ENCODE results near the gene SCD. TPM values are rescaled to one million over a fixed set of nuclear protein-coding genes. Genes with fewer than 3 reads are reported as not detected.

The SCD gene
- total and polyA plus RNA-seq, 9 of the 15 experiments (the other 6 are each of a cell fraction or from before 2014, with no cell fraction given): 114 to 486 (median 188) TPM

DNA sequence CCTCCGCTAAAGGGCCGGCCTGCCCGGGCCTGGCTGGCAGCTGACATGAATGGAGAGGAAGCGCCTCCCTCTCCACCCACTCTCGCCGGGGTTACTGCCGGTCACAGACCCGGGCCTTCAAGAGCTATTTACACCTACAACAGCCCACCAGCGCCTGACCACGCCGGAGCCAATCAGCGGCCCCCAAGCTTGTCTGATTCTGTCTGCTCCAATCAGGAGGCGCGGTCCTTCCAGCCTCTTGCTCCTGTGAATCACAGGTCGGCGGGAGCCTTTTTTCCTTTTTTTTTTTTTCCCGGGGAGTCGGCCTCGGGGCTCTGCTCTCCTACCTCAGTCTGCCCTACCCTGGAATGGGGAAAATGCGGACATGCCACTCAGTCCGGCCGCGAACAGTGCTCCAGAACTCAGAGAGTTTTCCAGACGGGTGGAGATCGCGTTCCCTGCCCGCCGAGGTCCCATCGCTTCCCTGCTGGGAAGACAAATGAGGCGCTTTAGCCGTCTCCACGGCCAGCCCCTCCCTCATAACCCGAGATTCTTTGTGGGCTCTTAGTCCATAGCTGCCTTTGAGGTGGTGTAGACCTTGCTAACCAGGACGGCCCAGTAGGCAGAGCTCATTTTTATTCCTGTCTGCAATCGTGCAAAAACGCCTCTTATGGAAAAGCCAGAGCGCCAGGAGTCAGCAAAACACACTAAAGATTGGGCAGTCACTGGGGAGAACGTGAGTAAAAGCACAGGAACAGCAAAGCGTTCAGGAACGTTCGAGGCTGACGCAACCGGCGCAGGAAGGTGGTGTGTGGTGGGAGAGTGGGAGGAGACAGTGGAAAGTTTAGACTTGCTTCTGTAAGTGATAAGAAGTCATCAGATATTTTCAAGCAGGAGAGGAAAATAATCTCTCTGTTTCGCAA is 26.5 kb downstream of the SCD start (continued):
- TF ChIP-seq E2F6 (IDR thresholded peaks at IDR 0.05; ENCODE audit: borderline replicate concordance in 1 of 2, extremely low read depth in 1 of 2, insufficient read depth in 1 of 2, insufficient read length in 1 of 2, low read depth in 1 of 2, low read length in 1 of 2, poor library complexity in 1 of 2, severe bottlenecking in 1 of 2) (peak in 1 of 2 experiments; percentile 38), RNF2 (IDR thresholded peaks at IDR 0.05) (peak; percentile 81), AFF1 (IDR thresholded peaks at IDR 0.05; ENCODE audit: low read depth in 1 of 2, partially characterized antibody in 2 of 2) (peak; percentile 66 to 79), SETDB1 (IDR thresholded peaks at IDR 0.05; ENCODE audit: low read length) (no peak), CREB1 (IDR thresholded peaks at IDR 0.05) (0 out of 2 replicates have a peak, but pooled peaks have one; percentile 22), CREB1 (CRISPR knock-in tag; IDR thresholded peaks at IDR 0.05) (no peak), NFE2L1 (tag; IDR thresholded peaks at IDR 0.05; ENCODE audit: borderline replicate concordance, low read depth) (no peak), STAT6 (CRISPR knock-in tag; IDR thresholded peaks at IDR 0.05) (no peak), TBP (optimal IDR thresholded peaks at IDR 0.05; ENCODE audit: low read depth, low read length) (peak; percentile 88), MCM2 (IDR thresholded peaks at IDR 0.05; ENCODE audit: low read depth) (no peak), TEAD2 (tag; IDR thresholded peaks at IDR 0.05) (no peak), ZBTB12 (CRISPR knock-in tag; IDR thresholded peaks at IDR 0.05) (no peak)
- TF ChIP-seq, protein P1, sequence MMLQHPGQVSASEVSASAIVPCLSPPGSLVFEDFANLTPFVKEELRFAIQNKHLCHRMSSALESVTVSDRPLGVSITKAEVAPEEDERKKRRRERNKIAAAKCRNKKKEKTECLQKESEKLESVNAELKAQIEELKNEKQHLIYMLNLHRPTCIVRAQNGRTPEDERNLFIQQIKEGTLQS (IDR thresholded peaks at IDR 0.05): peak; percentile 97
- TF ChIP-seq, protein P1 (CRISPR knock-in tag; conservative IDR thresholded peaks at IDR 0.05): peak; percentile 82
- TF ChIP-seq, protein P2, sequence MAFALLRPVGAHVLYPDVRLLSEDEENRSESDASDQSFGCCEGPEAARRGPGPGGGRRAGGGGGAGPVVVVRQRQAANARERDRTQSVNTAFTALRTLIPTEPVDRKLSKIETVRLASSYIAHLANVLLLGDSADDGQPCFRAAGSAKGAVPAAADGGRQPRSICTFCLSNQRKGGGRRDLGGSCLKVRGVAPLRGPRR (CRISPR knock-in tag; IDR thresholded peaks at IDR 0.05): no peak
